CD4-positive, alpha-beta T cell treated with Interleukin-17A for 1 hour (primary cell): ENCODE results near the gene CYLD.

Experiments used
- DNase-seq: peaks from one replicate; pipeline ENCODE4 v3.0.0-alpha.2; 2020

The CYLD gene

DNA sequence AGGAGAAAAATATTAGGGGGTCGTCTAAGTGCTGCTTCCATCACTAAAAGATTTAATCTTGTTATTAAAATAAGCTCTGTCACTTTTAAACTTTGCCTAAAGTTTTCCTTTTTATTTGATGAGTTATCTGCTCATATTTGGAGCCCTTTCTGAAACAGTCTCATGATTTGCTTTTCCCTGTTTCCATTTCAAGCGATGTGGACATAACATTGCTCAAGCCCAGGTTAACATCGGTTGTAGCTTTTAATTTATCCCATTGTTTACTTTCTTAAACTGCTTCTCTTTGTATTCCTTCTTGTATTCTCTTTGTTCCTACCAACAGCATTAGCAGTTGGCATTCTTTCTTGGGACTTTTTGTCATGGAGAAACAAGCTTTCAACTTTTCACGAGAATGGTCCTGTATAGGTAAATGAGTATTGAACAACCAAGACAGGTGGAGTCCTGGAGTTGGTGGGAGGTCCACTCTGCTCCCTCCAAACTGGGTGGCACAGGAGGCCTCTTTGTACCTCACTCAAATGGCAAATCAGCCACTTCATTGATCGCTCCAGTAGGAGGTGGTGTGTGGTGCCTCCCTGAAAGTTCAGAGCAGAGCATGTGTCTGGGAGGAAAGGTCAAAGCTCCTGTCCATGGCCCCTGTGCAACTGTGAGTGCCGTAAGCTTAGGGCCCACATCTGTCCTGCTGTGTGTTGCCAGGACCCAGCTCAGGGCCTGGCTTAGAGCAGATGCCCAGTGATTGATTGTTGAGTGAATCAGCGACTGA, 107.0 kb downstream of the CYLD start:
- no peak for DNase-seq
